Tracheal epithelial cell (primary cell): ENCODE measurements around the gene ZNF576. TPM values are rescaled to one million over a fixed set of nuclear protein-coding genes. Genes with fewer than 3 reads are reported as not detected.

ENCODE experiments used
- total RNA-seq: library from RNA; depleted of rRNA; stranded (reverse); fragments of >200 nt; gene quantifications from 2 replicates; pipeline ENCODE4 v1.2.1, GENCODE V29; 2014

Gene ZNF576, protein sequence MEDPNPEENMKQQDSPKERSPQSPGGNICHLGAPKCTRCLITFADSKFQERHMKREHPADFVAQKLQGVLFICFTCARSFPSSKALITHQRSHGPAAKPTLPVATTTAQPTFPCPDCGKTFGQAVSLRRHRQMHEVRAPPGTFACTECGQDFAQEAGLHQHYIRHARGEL
- 10.8 and 16.2 TPM in 2 replicates for total RNA-seq

DNA sequence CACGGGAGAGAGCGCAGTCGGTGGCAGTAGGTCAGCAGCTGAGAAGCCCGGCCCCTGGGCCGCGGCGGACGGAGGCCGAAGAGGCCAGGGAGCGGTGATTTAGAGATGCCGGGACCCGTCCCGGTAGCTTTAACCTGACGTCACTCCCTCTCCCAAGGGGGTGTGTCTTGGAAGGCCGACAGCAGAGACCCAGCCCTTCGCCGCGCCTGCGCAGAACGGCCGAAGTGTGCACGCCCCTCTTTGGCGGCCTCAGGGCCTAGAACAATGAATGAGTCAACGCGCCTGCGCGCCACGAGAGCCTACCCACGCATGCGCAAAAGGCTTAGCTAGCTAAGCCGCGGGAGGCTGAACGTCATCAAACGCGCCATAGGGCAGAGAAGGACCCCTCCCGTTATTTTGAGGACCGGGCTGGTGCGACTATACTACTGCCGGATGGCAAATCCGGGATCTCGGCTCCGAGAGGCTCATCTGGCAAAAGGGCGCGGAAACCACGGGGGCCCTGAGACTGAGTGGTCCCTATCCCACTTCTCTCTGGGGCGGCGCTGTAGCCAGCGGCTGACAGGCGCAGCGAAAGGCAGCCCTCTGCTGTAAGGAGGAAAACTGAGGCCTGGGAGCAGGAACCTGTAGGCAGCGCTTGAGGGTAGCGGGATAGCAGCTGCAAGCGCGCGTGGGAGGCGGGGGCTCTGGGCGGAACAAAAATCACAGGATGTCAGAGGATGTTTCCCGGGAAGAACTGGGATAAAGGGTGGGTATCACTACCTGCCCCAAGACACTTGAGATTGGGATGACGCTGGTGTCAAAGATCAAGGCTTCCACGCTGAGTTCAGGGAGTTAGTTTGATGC lies at the start of gene ZNF576, which contains the start of gene IRGQ:
Gene ZNF576 (plus strand): TSS at position 597 of the 843 bp plus-strand sequence. CDS start 514 bp downstream, outside the sequence.
Gene IRGQ (minus strand): TSS at position 136 of the 843 bp plus-strand sequence. CDS start 796 bp downstream, outside the sequence.

GRCh38 chr19:43575156-43575950 lies 21.0 kb upstream of the ZNF576 start, which contains the start of the genes PINLYP and XRCC1:
PINLYP (plus strand) TSS chr19:43575801; CDS start chr19:43577192, 1,391 bp downstream.
XRCC1 (minus strand) TSS chr19:43575527; CDS start chr19:43575458, 69 bp downstream.

DNA sequence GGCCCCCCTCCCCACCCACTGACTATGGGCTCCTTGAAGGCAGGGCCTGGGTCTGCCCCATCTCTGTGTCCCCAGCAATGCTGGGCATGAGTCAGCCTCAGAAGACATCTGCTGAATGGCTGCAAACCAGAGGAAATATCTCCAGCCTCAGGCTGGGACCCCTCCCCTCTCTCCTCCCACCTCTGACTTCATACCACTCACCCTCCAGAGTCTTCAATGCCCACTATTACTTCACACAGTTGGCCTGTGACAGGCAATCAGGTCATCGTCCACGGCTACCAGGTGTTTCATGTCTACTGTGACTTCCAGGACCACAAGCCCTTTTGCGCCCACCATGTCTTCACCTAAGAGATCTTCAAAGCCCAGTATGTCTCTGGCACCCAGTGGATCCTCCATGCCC lies 15.4 kb downstream of the ZNF576 start, which contains the start of gene SRRM5:
Gene SRRM5 (plus strand): TSS at position 301 of the 400 bp plus-strand sequence. CDS start 34 bp downstream, at position 335.

GRCh38 chr19:43619262-43620060 lies 23.1 kb downstream of the ZNF576 start, which contains the start of gene ZNF428:
ZNF428 (minus strand) TSS chr19:43619629; CDS start chr19:43614304, 5,325 bp downstream.

GRCh38 chr19:43639519-43640423 lies 43.4 kb downstream of the ZNF576 start, which contains the start of gene CADM4:
CADM4 (minus strand) TSS chr19:43639850; CDS start chr19:43639790, 60 bp downstream.

Other genes starting within 250 kb of the ZNF576 start
- 0.48 TPM in 1 of 2 replicates, not detected in the other for gene CD177, start 242.9 kb upstream of the ZNF576 start, total RNA-seq
- gene TEX101, start 181.7 kb upstream of the ZNF576 start, total RNA-seq = not detected in 2 replicates
- gene LYPD3, start 131.0 kb upstream of the ZNF576 start, total RNA-seq = 4.9 and 13.0 TPM in 2 replicates
- 23.1 and 29.4 TPM in 2 replicates for gene PHLDB3, start 91.8 kb upstream of the ZNF576 start, total RNA-seq
- gene ETHE1, start 69.4 kb upstream of the ZNF576 start, total RNA-seq = 185 and 221 TPM in 2 replicates
- not detected in 2 replicates for gene ZNF575, start 63.4 kb upstream of the ZNF576 start, total RNA-seq
- gene XRCC1, start 21.1 kb upstream of the ZNF576 start, total RNA-seq = 9.6 and 12.1 TPM in 2 replicates
- 0.64 and 4.1 TPM in 2 replicates for gene PINLYP, start 20.8 kb upstream of the ZNF576 start, total RNA-seq
- 14.1 and 18.6 TPM in 2 replicates for gene IRGQ, start 461 bp upstream of the ZNF576 start, total RNA-seq
- not detected in 2 replicates for gene SRRM5, start 15.5 kb downstream of the ZNF576 start, total RNA-seq
- gene ZNF428, start 23.0 kb downstream of the ZNF576 start, total RNA-seq = 17.1 and 23.1 TPM in 2 replicates
- gene CADM4, start 43.3 kb downstream of the ZNF576 start, total RNA-seq = 9.6 and 13.3 TPM in 2 replicates
- 28.6 and 292 TPM in 2 replicates for gene PLAUR, start 73.6 kb downstream of the ZNF576 start, total RNA-seq
- not detected in 2 replicates for gene IRGC, start 119.5 kb downstream of the ZNF576 start, total RNA-seq
- gene SMG9, start 158.4 kb downstream of the ZNF576 start, total RNA-seq = 3.9 and 7.5 TPM in 2 replicates
- gene KCNN4, start 184.4 kb downstream of the ZNF576 start, total RNA-seq = 22.8 and 24.8 TPM in 2 replicates
- 1.5 and 2.7 TPM in 2 replicates for gene LYPD5, start 205.9 kb downstream of the ZNF576 start, total RNA-seq
- 5.1 and 11.7 TPM in 2 replicates for gene ZNF283, start 230.7 kb downstream of the ZNF576 start, total RNA-seq